22Rv1 (cell line): ENCODE results near the gene CYP11A1.

Experiments used
- ZFX ChIP-seq: fragments of 450-650 bp; IDR thresholded peaks from 2 replicates; pipeline ENCODE4 v1.6.1; 2017; ENCODE audit warnings: antibody characterized with exemption, borderline replicate concordance
- TF ChIP-seq, protein P1 (sequence below): fragments of 450-650 bp; IDR thresholded peaks from 2 replicates; pipeline ENCODE4 v1.5.1; 2017; ENCODE audit warnings: mild to moderate bottlenecking

GRCh38 chr15:74338676-74339075 lies 28.8 kb downstream of the CYP11A1 start:
- TF ChIP-seq, protein P1, sequence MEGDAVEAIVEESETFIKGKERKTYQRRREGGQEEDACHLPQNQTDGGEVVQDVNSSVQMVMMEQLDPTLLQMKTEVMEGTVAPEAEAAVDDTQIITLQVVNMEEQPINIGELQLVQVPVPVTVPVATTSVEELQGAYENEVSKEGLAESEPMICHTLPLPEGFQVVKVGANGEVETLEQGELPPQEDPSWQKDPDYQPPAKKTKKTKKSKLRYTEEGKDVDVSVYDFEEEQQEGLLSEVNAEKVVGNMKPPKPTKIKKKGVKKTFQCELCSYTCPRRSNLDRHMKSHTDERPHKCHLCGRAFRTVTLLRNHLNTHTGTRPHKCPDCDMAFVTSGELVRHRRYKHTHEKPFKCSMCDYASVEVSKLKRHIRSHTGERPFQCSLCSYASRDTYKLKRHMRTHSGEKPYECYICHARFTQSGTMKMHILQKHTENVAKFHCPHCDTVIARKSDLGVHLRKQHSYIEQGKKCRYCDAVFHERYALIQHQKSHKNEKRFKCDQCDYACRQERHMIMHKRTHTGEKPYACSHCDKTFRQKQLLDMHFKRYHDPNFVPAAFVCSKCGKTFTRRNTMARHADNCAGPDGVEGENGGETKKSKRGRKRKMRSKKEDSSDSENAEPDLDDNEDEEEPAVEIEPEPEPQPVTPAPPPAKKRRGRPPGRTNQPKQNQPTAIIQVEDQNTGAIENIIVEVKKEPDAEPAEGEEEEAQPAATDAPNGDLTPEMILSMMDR, result no peak
- no peak for TF ChIP-seq ZFX
